Mammary epithelial cell (primary cell): ENCODE results near the gene PPIL4.

ENCODE experiments used
- CTCF ChIP-seq, 2 donors: IDR thresholded peaks in 1 of 2; conservative IDR thresholded peaks in 1 of 2; 2 replicates each; pipeline ENCODE4 v1.5.1; 2011 to 2012; ENCODE audit warnings: inconsistent platforms in 2 of 2, low read length in 2 of 2, mild to moderate bottlenecking in 2 of 2, control low read depth in 1 of 2, low read depth in 1 of 2; ENCODE audit not compliant: insufficient read depth in 1 of 2; ENCODE audit errors: extremely low read depth in 1 of 2
- EZH2 ChIP-seq: IDR thresholded peaks from 2 replicates; pipeline ENCODE4 v1.6.1; 2012; ENCODE audit warnings: low read length, inconsistent platforms, borderline replicate concordance

- no peak for TF ChIP-seq CTCF (conservative IDR thresholded peaks at IDR 0.05 in 1 of 2, IDR thresholded peaks at IDR 0.05 in 1 of 2; ENCODE audit: extremely low read depth in 1 of 2, insufficient read depth in 1 of 2, low read depth in 1 of 2, low read length in 2 of 2)
- TF ChIP-seq EZH2, result no peak
These were observed 74.9 kb downstream of the PPIL4 start for GRCh38 chr6:149470948-149471347.
